A549 treated with AZD9567 at 1 μM for 4 hours (cell line): ENCODE data around the gene PYGO2. TPM values are rescaled to one million over a fixed set of nuclear protein-coding genes. Genes with fewer than 3 reads are reported as not detected.

ENCODE experiments used
- total RNA-seq: library from RNA; stranded (reverse); fragments of 200-300 nt; extraction: Qiagen RNA extraction; gene quantifications from 5 replicates; pipeline ENCODE4 v1.2.3, GENCODE V29; 2022; ENCODE audit not compliant: insufficient read depth

Gene PYGO2, protein sequence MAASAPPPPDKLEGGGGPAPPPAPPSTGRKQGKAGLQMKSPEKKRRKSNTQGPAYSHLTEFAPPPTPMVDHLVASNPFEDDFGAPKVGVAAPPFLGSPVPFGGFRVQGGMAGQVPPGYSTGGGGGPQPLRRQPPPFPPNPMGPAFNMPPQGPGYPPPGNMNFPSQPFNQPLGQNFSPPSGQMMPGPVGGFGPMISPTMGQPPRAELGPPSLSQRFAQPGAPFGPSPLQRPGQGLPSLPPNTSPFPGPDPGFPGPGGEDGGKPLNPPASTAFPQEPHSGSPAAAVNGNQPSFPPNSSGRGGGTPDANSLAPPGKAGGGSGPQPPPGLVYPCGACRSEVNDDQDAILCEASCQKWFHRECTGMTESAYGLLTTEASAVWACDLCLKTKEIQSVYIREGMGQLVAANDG
- 23.8 to 25.3 TPM (median 24.4 TPM) in 5 replicates for total RNA-seq

DNA sequence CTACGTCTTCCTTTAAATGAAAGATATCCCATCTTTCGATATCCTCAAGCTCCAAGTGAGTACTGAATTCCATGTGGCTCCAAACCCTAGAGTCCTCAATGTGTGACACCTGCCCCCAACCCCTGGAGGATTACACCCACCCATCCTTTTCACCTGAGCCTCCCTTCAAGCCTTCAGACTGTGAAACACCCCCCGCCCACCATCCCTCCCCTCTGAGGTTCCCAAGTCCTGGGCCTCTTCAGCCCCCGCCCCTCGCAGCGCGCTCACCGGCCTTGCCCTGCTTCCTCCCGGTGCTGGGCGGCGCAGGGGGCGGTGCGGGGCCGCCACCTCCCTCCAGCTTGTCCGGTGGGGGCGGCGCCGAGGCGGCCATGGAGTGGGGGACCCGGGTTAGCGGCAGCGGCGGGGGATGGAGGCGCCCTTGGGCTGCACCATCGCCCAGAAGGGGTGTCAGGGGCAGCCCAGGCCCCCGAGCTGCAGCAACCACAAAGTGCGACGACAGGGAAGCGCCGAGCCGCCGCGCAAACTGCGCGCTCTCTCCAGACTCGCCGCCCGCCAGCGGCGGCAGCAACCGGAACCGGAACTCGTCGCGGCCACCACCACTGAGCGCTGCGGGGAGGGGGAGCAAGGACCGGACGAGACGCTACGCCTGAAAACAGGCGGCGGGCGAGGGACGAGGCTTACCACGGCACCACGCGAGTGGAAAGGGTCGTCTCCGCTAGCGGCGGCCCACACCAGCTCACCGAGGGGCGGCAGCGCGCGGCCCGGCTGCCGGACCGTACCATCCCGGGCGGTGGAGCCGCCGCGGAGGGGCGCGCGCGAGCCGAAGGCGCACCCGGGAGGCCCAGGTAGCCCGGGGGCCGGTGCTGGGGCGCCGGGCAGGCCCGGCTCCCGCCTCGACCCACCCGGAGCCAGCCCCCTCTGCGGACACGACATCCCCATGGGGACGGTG, at the start of gene PYGO2:
Gene PYGO2, minus strand, starts transcription at position 576 of the 949 bp plus-strand sequence. Its CDS starts 206 bp downstream, at position 370.

DNA sequence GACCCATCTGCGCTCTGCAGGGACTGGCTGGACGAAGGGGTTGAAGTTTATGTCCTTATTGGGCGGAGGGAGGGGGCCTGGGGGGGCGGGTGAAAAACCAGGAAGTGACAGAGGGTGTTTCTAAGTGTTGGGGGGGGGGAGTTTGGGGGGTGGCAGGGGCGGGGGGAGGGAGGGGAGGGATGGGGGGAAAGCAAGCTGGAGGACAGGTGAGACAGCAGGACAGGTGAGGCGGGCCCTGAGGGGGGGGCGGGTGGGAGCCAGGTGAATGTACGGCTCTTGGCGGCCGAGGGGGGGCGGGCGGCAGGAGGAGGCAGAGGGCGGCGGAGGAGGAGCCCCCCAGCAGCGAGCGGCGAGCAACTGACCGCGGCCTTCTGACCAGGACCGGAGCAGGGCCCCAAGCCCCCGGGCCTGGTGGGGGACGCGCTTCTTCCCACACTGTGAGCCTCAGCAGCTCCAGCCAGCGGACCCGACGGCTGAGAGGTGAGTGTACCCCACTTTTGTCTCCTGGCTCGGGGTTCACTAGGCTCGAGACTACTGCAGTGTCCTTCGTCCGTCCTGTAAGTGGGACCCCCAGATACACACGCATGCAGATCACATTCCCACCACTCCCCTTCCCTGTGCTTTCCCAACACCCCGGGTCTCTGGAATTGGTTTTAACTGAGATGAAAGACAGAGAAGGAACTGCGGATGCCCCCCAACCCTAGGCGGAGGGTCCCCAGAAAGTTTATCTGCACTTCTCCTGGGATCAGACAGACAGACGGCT, 41.1 kb upstream of the PYGO2 start, which contains the start of gene ZBTB7B:
Gene ZBTB7B, plus strand, starts transcription at position 339 of the 763 bp plus-strand sequence. CDS start 11,859 bp downstream, outside the sequence.

DNA sequence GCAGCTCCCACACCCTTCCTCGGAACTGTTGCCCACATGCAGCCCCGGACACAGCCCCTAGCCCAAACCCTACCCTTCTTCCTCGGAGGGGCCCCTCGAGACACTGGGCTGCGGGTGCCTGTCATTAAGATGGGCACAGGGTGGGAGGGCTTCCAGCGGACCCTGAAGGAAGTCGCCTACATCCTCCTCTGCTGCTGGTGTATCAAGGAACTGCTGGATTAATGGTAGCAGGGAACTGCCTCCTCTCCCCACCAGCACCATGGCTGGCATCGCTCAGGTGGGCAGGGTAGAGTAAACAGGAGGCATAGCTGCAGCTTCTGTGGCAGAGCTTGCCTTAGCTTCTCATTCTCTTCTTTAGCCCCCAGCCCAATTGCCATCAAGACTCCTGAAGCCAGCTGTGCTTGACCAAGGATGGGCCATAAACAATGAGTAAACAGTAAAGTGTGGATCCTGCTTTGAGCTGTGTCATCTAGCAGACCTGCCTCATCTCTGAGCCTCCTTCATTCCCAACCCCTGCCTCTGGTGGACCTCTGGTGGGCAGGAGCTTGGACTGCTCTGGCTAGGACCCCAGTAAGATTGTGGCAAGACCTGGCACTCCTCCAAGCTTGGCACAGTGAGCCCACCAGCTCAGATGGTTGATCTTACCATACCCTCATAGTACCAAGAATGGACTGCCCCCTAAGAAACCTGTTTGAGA, 32.1 kb upstream of the PYGO2 start, which contains the start of gene LENEP:
Gene LENEP, plus strand, starts transcription at position 15 of the 697 bp plus-strand sequence. Its CDS starts 22 bp downstream, at position 37.

DNA sequence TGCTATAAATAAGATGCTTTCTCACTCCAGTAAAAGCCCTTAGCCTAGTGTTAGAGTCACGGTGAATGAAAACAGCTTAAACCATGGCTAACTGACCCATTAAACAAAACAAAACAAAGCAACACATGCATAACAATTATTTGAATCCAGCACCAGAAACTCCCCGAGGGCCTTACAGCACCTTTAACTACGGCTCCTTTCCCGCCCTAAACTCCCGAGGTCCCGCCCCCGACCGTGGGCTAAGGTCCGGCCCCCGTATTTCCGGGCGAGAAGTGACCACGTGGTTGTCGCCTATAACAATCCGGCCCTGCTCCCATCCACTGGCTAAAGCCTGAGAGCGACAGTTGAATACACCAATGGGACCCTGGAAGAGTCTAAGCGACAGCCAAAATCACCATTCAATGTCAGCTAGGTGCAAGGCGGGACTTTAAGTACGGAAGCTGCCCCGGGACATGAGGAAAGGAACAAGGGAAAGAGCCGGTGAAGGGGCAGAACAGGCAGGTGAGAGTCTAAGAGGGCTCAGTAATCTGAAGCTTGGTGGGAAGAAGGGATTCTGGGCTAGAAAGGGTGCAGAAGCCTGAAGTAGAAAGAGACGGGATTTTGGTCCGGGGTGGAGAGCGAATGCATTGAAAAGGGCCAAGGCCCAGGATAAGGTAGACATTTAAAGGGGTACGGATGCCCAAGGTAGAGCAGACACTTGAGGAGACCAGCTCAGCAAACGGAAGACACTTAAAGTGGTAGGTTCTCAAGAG, 21.5 kb upstream of the PYGO2 start, which contains the start of gene FLAD1:
Gene FLAD1, plus strand, starts transcription at position 448 of the 752 bp plus-strand sequence. CDS start 351 bp downstream, outside the sequence.

DNA sequence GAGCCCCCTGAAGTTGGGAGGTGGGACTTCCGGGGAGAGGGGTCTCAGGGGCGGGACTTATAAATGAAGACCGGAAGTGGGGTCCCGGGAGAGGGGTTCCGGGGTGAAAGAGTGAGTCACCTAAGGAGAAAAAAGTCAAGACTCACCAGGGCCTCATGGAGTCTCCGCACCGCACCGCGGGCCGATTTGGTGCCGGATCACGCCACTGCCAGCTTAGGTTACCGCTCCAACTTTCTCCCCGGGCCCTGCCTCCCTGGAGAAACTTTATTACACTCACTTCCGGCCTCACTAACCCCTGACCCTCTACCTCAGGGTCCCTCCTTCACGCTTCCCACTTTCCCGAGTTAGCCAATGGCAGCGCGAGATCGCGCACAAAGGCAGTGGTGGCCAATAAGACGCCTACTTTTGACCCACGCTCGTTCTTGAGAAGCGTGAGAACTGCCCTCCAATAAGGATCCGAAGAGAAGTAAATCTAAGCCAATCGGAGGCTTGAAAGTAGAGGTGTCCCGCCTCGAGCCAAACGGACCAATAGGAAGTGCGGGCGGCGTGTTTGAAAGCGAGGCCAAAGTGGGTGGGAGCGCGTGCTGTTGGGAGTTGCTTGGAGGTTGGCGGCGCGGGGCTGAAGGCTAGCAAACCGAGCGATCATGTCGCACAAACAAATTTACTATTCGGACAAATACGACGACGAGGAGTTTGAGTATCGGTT, 12.7 kb upstream of the PYGO2 start, which contains the start of gene CKS1B:
Gene CKS1B, plus strand, starts transcription at position 580 of the 706 bp plus-strand sequence. Its CDS starts 65 bp downstream, at position 645.

DNA sequence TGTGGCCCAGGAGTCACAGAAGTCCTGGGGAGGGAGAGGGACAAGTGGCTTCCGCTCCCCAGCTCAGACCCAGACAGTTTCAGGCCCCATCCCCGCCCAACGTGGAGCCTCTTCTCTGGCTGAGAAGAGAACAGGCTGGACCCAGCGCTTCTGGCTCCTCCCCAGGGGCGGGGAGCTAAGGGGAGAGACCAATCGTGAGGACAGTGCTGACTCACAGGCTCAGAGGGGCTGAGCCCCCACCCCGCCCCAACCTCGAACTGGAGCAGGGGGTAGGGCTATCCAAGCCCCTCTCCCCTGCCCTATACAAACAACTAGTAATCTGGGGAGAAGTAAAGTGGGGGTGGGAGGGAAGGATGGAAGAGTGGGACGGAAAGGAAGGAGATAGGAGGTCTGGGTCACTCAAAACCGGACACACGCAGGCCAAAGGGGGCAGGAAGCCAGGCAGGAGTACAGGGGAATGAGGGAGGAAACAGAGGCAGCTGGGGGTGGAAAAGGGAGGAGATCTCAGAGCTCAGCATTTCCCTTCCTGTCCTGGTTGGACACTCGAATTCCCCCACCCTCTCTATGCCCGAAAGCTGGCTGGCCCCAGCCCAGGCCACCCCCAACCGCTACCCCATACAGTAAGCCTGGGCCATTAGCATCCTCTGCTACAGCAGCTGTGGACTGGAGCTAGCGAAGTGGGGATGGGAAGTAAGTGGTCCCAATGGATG, 9.2 kb upstream of the PYGO2 start, which contains the start of gene SHC1:
Gene SHC1, minus strand, starts transcription at position 117 of the 710 bp plus-strand sequence. CDS start 221 bp downstream, outside the sequence.

DNA sequence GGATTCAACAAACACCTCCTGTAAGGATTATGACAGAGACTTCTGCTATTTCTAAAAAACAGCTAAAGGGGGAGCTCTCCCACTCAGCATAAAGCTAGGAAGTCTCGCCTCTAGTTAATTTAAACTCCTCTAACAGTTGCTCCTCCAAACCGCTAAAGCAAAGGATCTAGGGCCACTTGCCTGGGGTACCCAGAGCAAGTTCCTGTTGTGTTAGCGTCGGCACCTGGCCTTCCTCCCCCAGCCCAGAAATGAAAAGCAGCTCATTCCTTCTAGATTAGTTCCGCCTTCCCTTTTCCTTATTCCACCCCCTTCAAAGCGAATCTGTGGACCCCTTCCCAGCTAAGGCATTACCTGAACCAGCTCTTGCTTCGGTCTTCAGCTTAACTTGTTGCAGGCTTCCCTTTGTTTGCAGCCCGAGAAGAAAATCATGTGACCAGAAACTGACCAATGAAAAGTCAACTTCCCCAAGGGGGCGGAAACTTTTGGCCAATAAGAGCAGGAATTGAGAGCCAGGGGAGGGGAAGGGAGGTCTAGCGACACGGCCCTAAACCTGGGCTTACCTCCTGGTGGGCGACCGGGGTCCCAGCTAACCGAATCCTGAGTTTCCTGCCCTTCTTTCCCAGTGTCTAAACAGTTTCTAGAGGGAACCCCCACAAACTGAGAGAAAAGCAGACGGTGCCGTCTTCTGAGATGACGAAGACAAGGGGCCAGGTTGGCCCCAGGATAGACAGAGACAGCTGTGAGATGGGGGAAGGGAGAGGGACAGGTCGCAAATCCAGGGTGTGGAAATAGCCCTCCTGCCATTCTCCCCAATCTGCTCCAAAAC, 5.7 kb downstream of the PYGO2 start, which contains the start of gene PBXIP1:
Gene PBXIP1, minus strand, starts transcription at position 382 of the 826 bp plus-strand sequence. CDS start 2,378 bp downstream, outside the sequence.

DNA sequence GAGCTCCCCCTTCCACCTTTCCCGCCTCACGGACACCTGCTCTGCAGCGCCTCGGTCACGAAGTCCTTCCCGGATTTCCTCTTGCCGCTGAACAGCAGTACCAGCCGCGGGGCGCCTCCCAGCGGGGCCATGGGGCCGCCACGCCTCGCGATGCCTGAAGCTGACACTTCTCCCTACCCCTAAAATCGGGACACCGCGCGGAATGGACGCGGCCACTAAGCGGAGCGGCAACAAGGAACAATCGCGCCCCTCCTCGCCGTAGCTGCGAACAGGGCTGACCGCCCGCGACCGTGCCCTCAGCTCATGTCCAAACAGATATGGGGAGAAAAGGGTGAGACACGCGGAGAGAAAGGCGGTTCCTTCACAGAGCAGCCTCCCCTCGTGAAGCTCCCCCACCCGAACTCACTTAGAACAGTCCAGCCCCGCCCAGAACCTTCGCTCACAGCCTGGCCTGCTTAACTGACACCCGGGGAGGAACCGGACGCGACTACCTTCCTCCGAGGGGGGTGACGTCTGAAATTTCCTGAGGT, 25.0 kb downstream of the PYGO2 start, which contains the start of gene PMVK:
Gene PMVK, minus strand, starts transcription at position 165 of the 530 bp plus-strand sequence. Its CDS starts 34 bp downstream, at position 131.

Other genes with a start within 250 kb of the PYGO2 start
- 0.01 to 0.05 TPM (median 0.03 TPM) in 4 of 5 replicates, not detected in the other for gene KCNN3, start 91.5 kb downstream of the PYGO2 start, total RNA-seq
- 33.5 to 46.0 TPM (median 43.0 TPM) in 5 replicates for gene PMVK, start 25.1 kb downstream of the PYGO2 start, total RNA-seq
- 8.0 to 15.6 TPM (median 13.9 TPM) in 5 replicates for gene PBXIP1, start 5.7 kb downstream of the PYGO2 start, total RNA-seq
- 163 to 228 TPM (median 221 TPM) in 5 replicates for gene SHC1, start 9.0 kb upstream of the PYGO2 start, total RNA-seq
- 350 to 384 TPM (median 355 TPM) in 5 replicates for gene CKS1B, start 12.9 kb upstream of the PYGO2 start, total RNA-seq
- gene FLAD1, start 21.6 kb upstream of the PYGO2 start, total RNA-seq, result 34.0 to 47.4 TPM (median 47.2 TPM) in 5 replicates
- not detected in 5 replicates for gene LENEP, start 31.8 kb upstream of the PYGO2 start, total RNA-seq
- 30.4 to 41.5 TPM (median 37.4 TPM) in 5 replicates for gene ZBTB7B, start 41.0 kb upstream of the PYGO2 start, total RNA-seq
- 0.38 to 0.88 TPM (median 0.56 TPM) in 4 of 5 replicates, not detected in the other for gene DCST2, start 72.0 kb upstream of the PYGO2 start, total RNA-seq
- not detected in 5 replicates for gene DCST1, start 72.0 kb upstream of the PYGO2 start, total RNA-seq
- 55.7 to 115 TPM (median 104 TPM) in 5 replicates for gene ADAM15, start 89.5 kb upstream of the PYGO2 start, total RNA-seq
- 11.3 to 14.4 TPM (median 13.2 TPM) in 5 replicates for gene EFNA4, start 102.0 kb upstream of the PYGO2 start, total RNA-seq
- 7.0 to 11.0 TPM (median 7.7 TPM) in 5 replicates for gene EFNA3, start 117.1 kb upstream of the PYGO2 start, total RNA-seq
- gene EFNA1, start 166.1 kb upstream of the PYGO2 start, total RNA-seq, result 23.7 to 35.1 TPM (median 30.9 TPM) in 5 replicates
- gene SLC50A1, start 174.1 kb upstream of the PYGO2 start, total RNA-seq, result 32.9 to 44.7 TPM (median 35.7 TPM) in 5 replicates
- 71.3 to 102 TPM (median 100 TPM) in 5 replicates for gene DPM3, start 178.7 kb upstream of the PYGO2 start, total RNA-seq
- gene KRTCAP2, start 211.5 kb upstream of the PYGO2 start, total RNA-seq, result 226 to 261 TPM (median 239 TPM) in 5 replicates
- 1.6 to 2.4 TPM (median 2.0 TPM) in 4 of 5 replicates, not detected in the other for gene TRIM46, start 212.1 kb upstream of the PYGO2 start, total RNA-seq
- gene THBS3, start 246.1 kb upstream of the PYGO2 start, total RNA-seq, result 3.3 to 11.6 TPM (median 9.6 TPM) in 5 replicates
- gene MTX1, start 246.9 kb upstream of the PYGO2 start, total RNA-seq, result 71.0 to 72.9 TPM (median 72.6 TPM) in 5 replicates